H9 (cell line): ENCODE data around the gene TBX19. TPM values are rescaled to one million over a fixed set of nuclear protein-coding genes. Genes with fewer than 3 reads are reported as not detected.

ENCODE experiments used
- DNase-seq: peaks from one replicate; pipeline ENCODE4 v3.0.0-alpha.2; 2017
- H2AFZ ChIP-seq: one replicate; pipeline ENCODE4 v1.6.1; 2013; ENCODE audit warnings: mild to moderate bottlenecking, low read length, control low read depth, moderate library complexity
- H2AK5ac ChIP-seq: 2 replicates; pipeline ENCODE4 v1.6.1; 2013; ENCODE audit warnings: low read length, control low read depth, mixed read lengths; ENCODE audit not compliant: insufficient read length
- H2BK120ac ChIP-seq: one replicate; pipeline ENCODE4 v1.6.1; 2013; ENCODE audit warnings: low read depth, mild to moderate bottlenecking, low read length, control low read depth, inconsistent platforms; ENCODE audit not compliant: poor library complexity, severe bottlenecking
- H2BK12ac ChIP-seq: 2 replicates; pipeline ENCODE4 v1.6.1; 2013; ENCODE audit warnings: low read length, control low read depth, mixed read lengths, low read depth; ENCODE audit not compliant: insufficient read length
- H2BK15ac ChIP-seq: 2 replicates; pipeline ENCODE4 v1.6.1; 2013; ENCODE audit warnings: low read depth, low read length, control low read depth
- H2BK20ac ChIP-seq: one replicate; pipeline ENCODE4 v1.6.1; 2013; ENCODE audit warnings: low read depth, mild to moderate bottlenecking, low read length, control low read depth, inconsistent platforms; ENCODE audit not compliant: poor library complexity, severe bottlenecking
- H2BK5ac ChIP-seq: 2 replicates; pipeline ENCODE4 v1.6.1; 2013; ENCODE audit warnings: low read length, control low read depth, mixed read lengths; ENCODE audit not compliant: insufficient read length
- H3K14ac ChIP-seq: 2 replicates; pipeline ENCODE4 v1.6.1; 2013; ENCODE audit warnings: low read length, control low read depth; ENCODE audit not compliant: insufficient read depth
- H3K18ac ChIP-seq: 2 replicates; pipeline ENCODE4 v1.6.1; 2013; ENCODE audit warnings: low read depth, mild to moderate bottlenecking, mixed read lengths, low read length, control low read depth; ENCODE audit not compliant: insufficient read length
- H3K23ac ChIP-seq: 2 replicates; pipeline ENCODE4 v1.6.1; 2013; ENCODE audit warnings: low read length, control low read depth, mixed read lengths, low read depth; ENCODE audit not compliant: insufficient read length
- H3K23me2 ChIP-seq: 2 replicates; pipeline ENCODE4 v1.6.1; 2013; ENCODE audit warnings: low read depth, mild to moderate bottlenecking, mixed read lengths, low read length, control low read depth; ENCODE audit not compliant: insufficient read length, poor library complexity, severe bottlenecking
- H3K27ac ChIP-seq: 2 replicates; pipeline ENCODE4 v1.5.1; 2013; ENCODE audit warnings: low read length, control low read depth, mixed read lengths, low read depth; ENCODE audit not compliant: insufficient read length
- H3K27me3 ChIP-seq: 2 replicates; pipeline ENCODE4 v1.6.1; 2013; ENCODE audit warnings: low read length, control low read depth, inconsistent platforms; ENCODE audit not compliant: insufficient read depth
- H3K4ac ChIP-seq: 2 replicates; pipeline ENCODE4 v1.6.1; 2013; ENCODE audit warnings: low read depth, mild to moderate bottlenecking, control low read depth, inconsistent platforms, low read length, moderate library complexity
- H3K4me1 ChIP-seq: 2 replicates; pipeline ENCODE4 v1.6.1; 2013; ENCODE audit warnings: low read length, control low read depth, inconsistent platforms; ENCODE audit not compliant: insufficient read depth
- H3K4me2 ChIP-seq: 2 replicates; pipeline ENCODE4 v1.6.1; 2013; ENCODE audit warnings: low read length, control low read depth, mixed read lengths; ENCODE audit not compliant: insufficient read length, insufficient read depth
- H3K56ac ChIP-seq: 2 replicates; pipeline ENCODE4 v1.6.1; 2013; ENCODE audit warnings: low read depth, mild to moderate bottlenecking, mixed read lengths, low read length, control low read depth; ENCODE audit not compliant: insufficient read length
- H3K79me1 ChIP-seq: 2 replicates; pipeline ENCODE4 v1.6.1; 2013; ENCODE audit warnings: low read depth, mild to moderate bottlenecking, moderate library complexity, low read length, control low read depth, inconsistent platforms; ENCODE audit not compliant: insufficient read depth, poor library complexity, severe bottlenecking
- H3K79me2 ChIP-seq: 2 replicates; pipeline ENCODE4 v1.6.1; 2013; ENCODE audit warnings: low read length, control low read depth, inconsistent platforms; ENCODE audit not compliant: insufficient read depth
- H3K9ac ChIP-seq: 2 replicates; pipeline ENCODE4 v1.6.1; 2013; ENCODE audit warnings: low read length, control low read depth, mixed read lengths; ENCODE audit not compliant: insufficient read length; ENCODE audit errors: extremely low read depth
- H3K9me3 ChIP-seq: one replicate; pipeline ENCODE4 v1.6.1; 2013; ENCODE audit warnings: low read depth, low read length, inconsistent platforms; ENCODE audit not compliant: control insufficient read depth
- H3T11ph ChIP-seq: one replicate; pipeline ENCODE4 v1.6.1; 2013; ENCODE audit warnings: mild to moderate bottlenecking, low read length, control low read depth, inconsistent platforms
- H4K20me1 ChIP-seq: one replicate; pipeline ENCODE4 v1.6.1; 2013; ENCODE audit not compliant: control insufficient read depth, insufficient read length, insufficient read depth
- H4K5ac ChIP-seq: 2 replicates; pipeline ENCODE4 v1.6.1; 2013; ENCODE audit warnings: low read depth, mild to moderate bottlenecking, mixed read lengths, low read length, control low read depth; ENCODE audit not compliant: insufficient read length
- H4K8ac ChIP-seq: replicated peaks from 2 replicates; pipeline ENCODE4 v1.6.1; 2013; ENCODE audit warnings: low read length, control low read depth, mixed read lengths, low read depth; ENCODE audit not compliant: insufficient read length
- H4K91ac ChIP-seq: 2 replicates; pipeline ENCODE4 v1.6.1; 2013; ENCODE audit warnings: low read depth, mild to moderate bottlenecking, moderate library complexity, mixed read lengths, low read length, control low read depth; ENCODE audit not compliant: insufficient read length
- H3K27ac Mint-ChIP-seq, 3 experiments: 2 replicates in 2 of 3; 3 replicates in 1 of 3; pipeline ENCODE4 v1.8.0; 2020 to 2021; ENCODE audit warnings: mixed read lengths in 3 of 3, mild to moderate bottlenecking in 1 of 3, moderate library complexity in 1 of 3
- H3K27me3 Mint-ChIP-seq: 2 replicates; pipeline ENCODE4 v1.8.0; 2021; ENCODE audit warnings: low read depth, mild to moderate bottlenecking, moderate library complexity, mixed read lengths
- H3K36me3 Mint-ChIP-seq, 3 experiments: 2 replicates in 2 of 3; 3 replicates in 1 of 3; pipeline ENCODE4 v1.8.0; 2020 to 2021; ENCODE audit warnings: low read depth in 3 of 3, mixed read lengths in 3 of 3; ENCODE audit not compliant: insufficient read depth in 1 of 3
- H3K4me1 Mint-ChIP-seq, 2 experiments: 2 replicates each; pipeline ENCODE4 v1.8.0; 2020; ENCODE audit warnings: mixed read lengths in 2 of 2
- H3K4me3 Mint-ChIP-seq, 2 experiments: 2 replicates in 1 of 2; 3 replicates in 1 of 2; pipeline ENCODE4 v1.8.0; 2020 to 2021; ENCODE audit warnings: mild to moderate bottlenecking in 2 of 2, mixed read lengths in 2 of 2, moderate library complexity in 1 of 2
- H3K9me3 Mint-ChIP-seq, 2 experiments: 2 replicates in 1 of 2; 3 replicates in 1 of 2; pipeline ENCODE4 v1.8.0; 2020; ENCODE audit warnings: mild to moderate bottlenecking in 2 of 2, mixed read lengths in 2 of 2, moderate library complexity in 1 of 2
- CTCF ChIP-seq: fragments of 200-600 bp; sonication (generic); conservative IDR thresholded peaks from 3 replicates; pipeline ENCODE4 v1.8.0; 2021; ENCODE audit warnings: antibody characterized with exemption, mild to moderate bottlenecking
- WGBS: extraction: QIAGEN DNeasy Blood & Tissue Kit; methylation state at CpG from one replicate; pipeline ENCODE4 v1.1.7; 2013; ENCODE audit warnings: missing lambda C conversion rate, low lambda C conversion rate, mixed read lengths; ENCODE audit not compliant: insufficient read length; ENCODE audit errors: extremely low coverage; 5-methylcytosine and 5-hydroxymethylcytosine counted together
- total RNA-seq: library from RNA; stranded (reverse); gene quantifications from 2 replicates; pipeline ENCODE4 v1.2.1, GENCODE V29; 2021

TBX19 gene
- total RNA-seq, 1 experiment from 2014 or later: 0.48 TPM

GRCh38 chr1:168362991-168363390 lies 82.3 kb downstream of the TBX19 start:
- Histone ChIP-seq H3K23ac (no peak overlapping the region), H3K23me2 (no peaks in the 10 kb centered on the region), H3K4me2 (no peak overlapping the region), H3K18ac (no peak overlapping the region), H4K91ac (no peak overlapping the region), H3K4ac (no peak overlapping the region), H2BK20ac (no peak overlapping the region), H3K4me1 (no peaks in the 10 kb centered on the region), H2BK15ac (no peak overlapping the region), H2BK5ac (no peak overlapping the region), H3K9me3 (no peaks in the 10 kb centered on the region), H3K14ac (no peak overlapping the region), H2AK5ac (no peak overlapping the region), H3K79me2 (no peaks in the 10 kb centered on the region), H2BK120ac (no peak overlapping the region), H4K20me1 (no peaks in the 10 kb centered on the region), H3K56ac (no peak overlapping the region), H3K27ac (no peak overlapping the region), H2BK12ac (no peak overlapping the region), H4K8ac (no peak overlapping the region), H3T11ph (no peak overlapping the region), H2AFZ (no peak overlapping the region), H3K27me3 (no peaks in the 10 kb centered on the region), H3K9ac (no peak overlapping the region), H3K79me1 (no peaks in the 10 kb centered on the region), H4K5ac (no peak overlapping the region)
- Mint-ChIP-seq H3K4me3 (no peak overlapping the region), H3K4me1 (peaks cover 0 to 3% of the 10 kb centered on the region in 2 experiments; a peak in 1 of 4 replicates), H3K27ac (no peak overlapping the region), H3K27me3 (no peaks in the 10 kb centered on the region; the same call in 1 of the 2 replicates), H3K9me3 (no peaks in the 10 kb centered on the region), H3K36me3 (peaks cover 0 to 3% (median 0%) of the 10 kb centered on the region in 3 experiments; a peak in 1 of 7 replicates)
- WGBS: no CpG with 5 or more reads among the region's 4 CpGs
- TF ChIP-seq CTCF: no peak
- DNase-seq: no peak

Other genes starting within 250 kb of the TBX19 start
- 9.9 and 10.6 TPM in 2 replicates for gene GPR161, start 143.9 kb upstream of the TBX19 start, total RNA-seq
- gene TIPRL, start 101.9 kb upstream of the TBX19 start, total RNA-seq: 24.0 and 24.4 TPM in 2 replicates
- 28.4 and 32.1 TPM in 2 replicates for gene SFT2D2, start 54.9 kb upstream of the TBX19 start, total RNA-seq